ENCODE data around the gene TEX13D.

TEX13D gene

GRCh38 chrX:124348885-124349453, 16.5 kb downstream of the TEX13D start:
- DNase-seq = no peak

- DNase-seq = no peak
Observed at GRCh38 chrX:124354648-124355047, 22.2 kb downstream of the TEX13D start.

GRCh38 chrX:124358800-124359383, 26.4 kb downstream of the TEX13D start:
- no peak for DNase-seq

GRCh38 chrX:124362072-124362471, 29.6 kb downstream of the TEX13D start:
- DNase-seq = no peak

- DNase-seq = no peak
Observed at GRCh38 chrX:124362761-124363160, 30.3 kb downstream of the TEX13D start.

GRCh38 chrX:124369722-124370121, 37.3 kb downstream of the TEX13D start:
- no peak for DNase-seq

- no peak for DNase-seq
Observed at GRCh38 chrX:124373348-124373747, 40.9 kb downstream of the TEX13D start.

- DNase-seq = no peak
Observed at GRCh38 chrX:124378643-124379042, 46.2 kb downstream of the TEX13D start.

GRCh38 chrX:124383354-124383753, 50.9 kb downstream of the TEX13D start:
- no peak for DNase-seq

GRCh38 chrX:124386401-124386800, 53.9 kb downstream of the TEX13D start:
- DNase-seq = no peak
